HFFc6 (cell line): ENCODE data around the gene PSME3. TPM values are rescaled to one million over a fixed set of nuclear protein-coding genes. Genes with fewer than 3 reads are reported as not detected.
"Not testable (repeated sequence)": the region's sequence is repeated elsewhere in the genome, so short reads cannot be mapped to it uniquely, and the experiment has no call there.

Experiments
- DNase-seq: peaks from one replicate; pipeline ENCODE4 v3.0.0-alpha.2; 2018
- H3K27ac Mint-ChIP-seq: 2 replicates; pipeline ENCODE4 v1.8.0; 2020; ENCODE audit warnings: mild to moderate bottlenecking, mixed read lengths
- H3K27me3 Mint-ChIP-seq: 2 replicates; pipeline ENCODE4 v1.8.0; 2021; ENCODE audit warnings: mild to moderate bottlenecking, moderate library complexity, mixed read lengths; ENCODE audit not compliant: insufficient read depth
- H3K36me3 Mint-ChIP-seq: 2 replicates; pipeline ENCODE4 v1.8.0; 2021; ENCODE audit warnings: low read depth, mixed read lengths
- H3K4me1 Mint-ChIP-seq: 2 replicates; pipeline ENCODE4 v1.8.0; 2020; ENCODE audit warnings: low read depth, mixed read lengths
- H3K4me3 Mint-ChIP-seq: 2 replicates; pipeline ENCODE4 v1.8.0; 2020; ENCODE audit warnings: mild to moderate bottlenecking, moderate library complexity, mixed read lengths
- H3K9me3 Mint-ChIP-seq: 2 replicates; pipeline ENCODE4 v1.8.0; 2020; ENCODE audit warnings: mild to moderate bottlenecking, mixed read lengths
- total RNA-seq, 6 experiments: library from RNA; stranded (reverse); fragmentation: NEBNext Ultra II Directional; extraction: Animal tissue kit (Norgen Biotek cat#: 25700); gene quantifications; 2 replicates in 1 of 6; 3 replicates in 5 of 6; pipeline ENCODE4 v1.2.3, GENCODE V29; 2021
- TF ChIP-seq, protein P1 (sequence below): fragments of 200-600 bp; sonication (generic); IDR thresholded peaks from 2 replicates; pipeline ENCODE4 v1.5.0; 2021; ENCODE audit warnings: antibody characterized with exemption, mild to moderate bottlenecking

The PSME3 gene
- total RNA-seq, 6 experiments from 2014 or later: 153 to 184 (median 162) TPM

DNA sequence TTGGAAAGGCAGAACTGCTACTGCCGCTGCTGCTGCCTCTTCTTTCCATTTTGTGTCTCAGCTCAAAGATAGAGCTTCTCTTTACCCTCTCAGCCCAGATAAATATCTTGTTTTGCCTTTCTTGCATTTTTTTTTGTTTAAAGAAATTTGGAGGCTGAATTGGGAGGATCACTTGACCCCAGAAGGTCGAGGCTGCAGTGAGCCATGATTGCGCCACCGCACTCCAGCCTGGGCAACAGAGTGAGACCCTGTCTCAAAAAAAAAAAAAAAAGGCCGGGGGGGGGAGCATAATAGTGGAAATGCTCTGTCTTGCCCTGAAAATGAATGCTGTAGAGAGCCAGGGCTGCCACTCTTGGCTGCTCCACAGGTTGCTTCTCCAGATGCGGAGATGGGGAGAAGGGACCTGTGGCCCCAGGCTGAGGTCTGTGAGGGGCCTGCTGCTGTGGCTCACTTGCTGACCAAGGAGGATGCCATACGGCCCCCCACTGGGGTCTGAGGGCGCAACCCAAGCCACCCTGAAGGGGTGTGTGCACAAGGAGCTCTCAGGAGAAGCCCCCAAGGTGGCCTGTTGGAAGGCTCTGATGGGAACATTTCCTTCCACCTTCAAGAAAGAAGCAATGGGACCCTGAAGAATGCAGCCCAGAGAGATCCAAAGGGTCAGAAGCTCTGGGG is 45.9 kb downstream of the PSME3 start:
- H3K36me3 Mint-ChIP-seq: no peaks in the 10 kb centered on the region
- TF ChIP-seq, protein P1, sequence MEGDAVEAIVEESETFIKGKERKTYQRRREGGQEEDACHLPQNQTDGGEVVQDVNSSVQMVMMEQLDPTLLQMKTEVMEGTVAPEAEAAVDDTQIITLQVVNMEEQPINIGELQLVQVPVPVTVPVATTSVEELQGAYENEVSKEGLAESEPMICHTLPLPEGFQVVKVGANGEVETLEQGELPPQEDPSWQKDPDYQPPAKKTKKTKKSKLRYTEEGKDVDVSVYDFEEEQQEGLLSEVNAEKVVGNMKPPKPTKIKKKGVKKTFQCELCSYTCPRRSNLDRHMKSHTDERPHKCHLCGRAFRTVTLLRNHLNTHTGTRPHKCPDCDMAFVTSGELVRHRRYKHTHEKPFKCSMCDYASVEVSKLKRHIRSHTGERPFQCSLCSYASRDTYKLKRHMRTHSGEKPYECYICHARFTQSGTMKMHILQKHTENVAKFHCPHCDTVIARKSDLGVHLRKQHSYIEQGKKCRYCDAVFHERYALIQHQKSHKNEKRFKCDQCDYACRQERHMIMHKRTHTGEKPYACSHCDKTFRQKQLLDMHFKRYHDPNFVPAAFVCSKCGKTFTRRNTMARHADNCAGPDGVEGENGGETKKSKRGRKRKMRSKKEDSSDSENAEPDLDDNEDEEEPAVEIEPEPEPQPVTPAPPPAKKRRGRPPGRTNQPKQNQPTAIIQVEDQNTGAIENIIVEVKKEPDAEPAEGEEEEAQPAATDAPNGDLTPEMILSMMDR: no peak; the same call in 1 of the 2 replicates
- peaks cover 7% of the 10 kb centered on the region; the same call in 1 of the 2 replicates for H3K4me1 Mint-ChIP-seq
- no peak overlapping the region for H3K4me3 Mint-ChIP-seq
- no peak overlapping the region for H3K27ac Mint-ChIP-seq
- no peak for DNase-seq
- H3K27me3 Mint-ChIP-seq: peaks cover 43% of the 10 kb centered on the region
- no peaks in the 10 kb centered on the region for H3K9me3 Mint-ChIP-seq

DNA sequence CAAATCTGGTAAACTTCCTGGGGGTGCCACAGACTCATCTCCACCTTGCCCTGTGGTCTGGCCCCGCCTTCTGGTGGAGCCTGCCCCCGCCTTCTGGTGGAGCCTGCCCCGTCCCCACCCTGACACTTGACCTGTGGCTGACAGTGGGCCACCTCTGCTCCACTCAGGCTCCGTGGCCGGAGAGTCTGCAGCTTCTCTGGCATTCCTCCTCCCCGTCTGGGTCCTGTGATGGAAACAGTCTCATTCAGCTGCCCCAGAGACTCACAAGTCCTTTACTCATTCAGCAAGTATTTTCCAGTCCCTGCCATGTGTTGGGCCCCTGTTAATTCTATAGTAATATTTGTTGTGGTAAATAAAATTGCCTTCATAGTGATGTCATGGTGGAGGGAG is 46.4 kb downstream of the PSME3 start:
- Mint-ChIP-seq H3K9me3 (no peaks in the 10 kb centered on the region), H3K36me3 (no peaks in the 10 kb centered on the region), H3K27ac (no peak overlapping the region), H3K4me3 (no peak overlapping the region), H3K4me1 (peaks cover 12% of the 10 kb centered on the region; the same call in 1 of the 2 replicates), H3K27me3 (peaks cover 44% of the 10 kb centered on the region)
- peak; percentile 70 for DNase-seq
- TF ChIP-seq, protein P1: no peak

DNA sequence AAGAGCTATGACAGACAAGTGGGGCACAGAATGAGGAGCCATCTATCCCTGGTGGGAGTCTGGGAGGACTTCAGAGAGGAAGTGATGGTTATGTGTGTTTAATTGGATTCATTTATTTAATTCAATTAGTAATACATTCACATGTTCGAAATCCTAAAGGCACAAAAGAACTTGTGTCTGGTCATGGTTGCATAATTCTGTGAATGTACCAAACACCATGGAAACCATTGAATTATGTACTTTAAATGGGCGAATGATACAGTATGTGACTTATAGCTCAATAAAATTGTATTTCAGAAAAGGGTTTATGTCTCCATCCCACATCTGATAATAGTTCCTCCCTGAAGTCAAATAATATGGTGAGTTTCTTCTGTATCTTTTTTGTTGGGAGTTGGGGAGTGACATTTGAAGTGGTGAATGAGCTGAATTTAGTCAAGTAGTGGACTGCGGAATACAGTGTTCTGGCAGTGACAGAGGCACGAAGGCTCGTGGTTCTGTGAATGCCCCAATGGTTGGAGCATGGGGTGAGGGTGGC is 47.6 kb downstream of the PSME3 start:
- Mint-ChIP-seq H3K27me3 (peaks cover 37% of the 10 kb centered on the region), H3K4me1 (peaks cover 12% of the 10 kb centered on the region; the same call in 1 of the 2 replicates), H3K9me3 (no peaks in the 10 kb centered on the region), H3K4me3 (no peak overlapping the region), H3K27ac (no peak overlapping the region), H3K36me3 (no peaks in the 10 kb centered on the region)
- DNase-seq: no peak
- TF ChIP-seq, protein P1: no peak

DNA sequence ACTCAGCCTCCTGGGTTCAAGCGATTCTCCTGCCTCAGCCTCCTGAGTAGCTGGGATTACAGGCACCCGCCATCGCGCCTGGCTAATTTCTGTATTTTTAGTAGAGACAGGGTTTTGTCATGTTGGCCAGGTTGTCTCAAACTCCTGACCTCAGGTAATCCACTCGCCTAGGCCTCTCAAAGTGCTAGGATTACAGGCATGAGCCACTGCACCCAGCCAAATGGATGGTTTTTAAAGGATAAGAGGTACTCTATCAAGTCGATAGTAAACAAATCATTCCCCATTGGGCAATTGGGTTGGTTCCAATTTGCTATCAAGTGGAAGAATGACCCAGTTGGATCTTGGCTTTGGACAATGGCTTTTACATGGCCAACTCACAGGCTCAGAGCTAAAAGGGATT is 48.5 kb downstream of the PSME3 start:
- H3K27me3 Mint-ChIP-seq: peaks cover 40% of the 10 kb centered on the region

DNA sequence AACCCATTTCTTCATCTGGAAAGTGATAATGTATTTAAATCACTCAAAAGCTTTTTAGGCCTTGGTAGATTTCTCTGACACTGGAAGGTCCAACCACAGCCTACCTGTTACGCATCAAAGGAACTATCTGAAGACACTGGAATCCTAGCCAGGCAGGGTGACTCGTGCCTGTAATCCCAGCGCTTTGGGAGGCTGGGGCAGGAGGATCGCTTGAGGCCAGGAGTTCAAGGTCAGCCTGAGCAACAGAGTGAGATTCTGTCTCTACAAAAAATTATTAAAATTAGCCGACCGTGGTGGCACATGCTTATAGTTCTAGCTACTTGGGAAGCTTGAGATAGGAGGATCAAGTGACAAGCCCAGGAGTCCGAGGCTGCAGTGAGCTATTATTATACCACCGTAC is 49.0 kb downstream of the PSME3 start:
- no peaks in the 10 kb centered on the region for H3K36me3 Mint-ChIP-seq
- H3K27me3 Mint-ChIP-seq: peaks cover 36% of the 10 kb centered on the region
- H3K4me3 Mint-ChIP-seq: no peak overlapping the region
- TF ChIP-seq, protein P1: no peak
- H3K4me1 Mint-ChIP-seq: peaks cover 12% of the 10 kb centered on the region; the same call in 1 of the 2 replicates
- no peak for DNase-seq
- H3K9me3 Mint-ChIP-seq: no peaks in the 10 kb centered on the region
- H3K27ac Mint-ChIP-seq: no peak overlapping the region

More for the DNA sequence above, 48.5 kb downstream of the PSME3 start:
- H3K4me1 Mint-ChIP-seq: peaks cover 12% of the 10 kb centered on the region; the same call in 1 of the 2 replicates
- DNase-seq, H3K9me3 Mint-ChIP-seq, H3K4me3 Mint-ChIP-seq, H3K27ac Mint-ChIP-seq, H3K36me3 Mint-ChIP-seq: not testable (repeated sequence)

DNA sequence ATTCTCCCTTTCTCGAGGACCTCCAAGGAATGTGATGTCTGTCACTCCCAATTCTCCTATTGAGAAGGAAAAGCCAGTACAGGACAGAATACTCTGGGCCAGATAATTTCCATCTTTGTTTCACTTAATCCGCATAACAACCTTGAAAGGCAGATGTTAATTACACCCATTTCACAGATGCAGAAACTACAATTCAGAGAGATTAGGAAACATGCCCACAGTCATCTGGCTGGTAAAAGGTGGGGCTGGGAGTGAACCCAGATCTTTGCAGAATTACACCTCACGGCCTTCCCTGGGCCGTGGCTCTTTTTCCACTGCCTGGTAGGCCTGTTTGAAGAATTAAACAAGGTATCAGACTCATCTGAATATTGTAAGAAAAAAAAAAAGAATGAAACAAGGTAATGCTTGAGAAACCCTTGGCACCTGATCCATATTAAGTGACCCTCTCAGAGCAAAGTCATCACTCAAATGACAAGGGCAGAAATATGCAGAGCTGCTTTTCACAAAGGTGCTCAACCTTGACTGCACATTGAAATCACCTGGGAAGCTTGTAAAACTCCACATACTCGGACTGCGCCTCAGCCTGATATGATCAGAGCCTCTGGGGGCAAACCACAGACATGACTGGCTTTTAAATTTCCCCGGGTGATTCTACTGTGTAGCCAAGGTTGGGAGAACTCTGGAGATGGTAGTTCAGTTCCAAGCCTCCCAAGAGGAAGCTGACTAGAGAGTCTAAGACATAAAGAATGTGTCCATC is 50.8 kb downstream of the PSME3 start:
- H3K4me3 Mint-ChIP-seq: no peak overlapping the region
- H3K27me3 Mint-ChIP-seq: peaks cover 28% of the 10 kb centered on the region
- no peak overlapping the region for H3K27ac Mint-ChIP-seq
- no peaks in the 10 kb centered on the region for H3K9me3 Mint-ChIP-seq
- peaks cover 12% of the 10 kb centered on the region; the same call in 1 of the 2 replicates for H3K4me1 Mint-ChIP-seq
- no peaks in the 10 kb centered on the region for H3K36me3 Mint-ChIP-seq
- DNase-seq: peak; percentile 4
- TF ChIP-seq, protein P1: no peak

DNA sequence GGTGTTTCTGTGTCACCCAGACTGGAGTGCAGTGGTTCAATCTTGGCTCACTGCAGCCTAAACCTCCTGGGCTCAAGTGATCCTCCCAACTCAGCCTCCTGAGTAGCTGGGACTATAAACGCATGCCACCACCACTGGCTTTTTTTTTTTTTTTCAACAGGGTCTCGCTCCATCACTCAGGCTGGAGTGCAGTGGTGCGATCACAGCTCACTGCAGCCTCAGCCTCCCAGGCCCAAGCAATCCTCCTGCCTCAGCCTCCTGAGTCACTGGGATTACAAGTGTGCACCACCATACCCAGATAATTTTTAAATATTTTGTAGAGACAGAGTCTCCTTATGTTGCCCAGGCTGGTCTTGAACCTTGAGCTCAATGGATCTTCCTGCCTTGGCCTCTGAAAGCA is 52.6 kb downstream of the PSME3 start:
- H3K27me3 Mint-ChIP-seq: peaks cover 34% of the 10 kb centered on the region
- not testable (repeated sequence) for DNase-seq, H3K36me3 Mint-ChIP-seq, H3K9me3 Mint-ChIP-seq, H3K27ac Mint-ChIP-seq, H3K4me1 Mint-ChIP-seq, H3K4me3 Mint-ChIP-seq
